ENCODE measurements around the gene ESRRG.

DNA sequence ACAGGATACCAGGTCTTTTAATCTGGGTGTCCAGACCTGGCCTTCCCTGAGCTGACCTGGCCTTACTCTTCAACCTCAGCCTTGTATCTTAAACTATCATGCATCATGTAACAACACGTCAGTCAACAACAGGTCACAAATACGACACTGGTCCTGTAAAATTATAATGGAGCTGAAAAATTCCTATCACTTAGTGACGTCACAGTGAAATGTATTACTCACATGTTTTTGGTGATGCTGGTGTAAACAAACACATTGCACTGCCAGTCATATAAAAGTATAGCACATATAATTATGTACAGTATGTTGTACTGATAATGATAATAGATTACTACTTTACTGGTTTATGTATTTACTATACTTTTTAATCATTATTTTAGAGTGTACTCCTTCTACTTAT, 31.5 kb downstream of the ESRRG start:
- TF ChIP-seq PATZ1 (CRISPR knock-in tag; IDR thresholded peaks at IDR 0.05; ENCODE audit: borderline replicate concordance) (no peak), PPARA (CRISPR knock-in tag; IDR thresholded peaks at IDR 0.05; ENCODE audit: borderline replicate concordance) (no peak), ARNTL (CRISPR knock-in tag; IDR thresholded peaks at IDR 0.05; ENCODE audit: borderline replicate concordance, low read depth) (no peak), RARB (CRISPR knock-in tag; IDR thresholded peaks at IDR 0.05) (no peak)

All from SK-N-SH treated with all-trans-retinoic acid at 6 μM for 48 hours (cell line).